SK-N-MC (cell line): ENCODE measurements around the gene SETD1B.

Experiments
- EZH2 ChIP-seq: fragments of 200-600 bp; sonication (generic); IDR thresholded peaks from one replicate; pipeline ENCODE4 v1.6.1; 2017; ENCODE audit warnings: antibody characterized with exemption
- FOXP2 ChIP-seq: optimal IDR thresholded peaks from 2 replicates; pipeline ENCODE3; 2011; ENCODE audit warnings: mild to moderate bottlenecking, moderate library complexity; ENCODE audit not compliant: insufficient read depth; ENCODE audit errors: extremely low read length, control extremely low read depth
- POLR2AphosphoS5 ChIP-seq: IDR thresholded peaks from 2 replicates; pipeline ENCODE4 v1.6.1; 2012; ENCODE audit warnings: mild to moderate bottlenecking, low read depth, low read length, borderline replicate concordance

DNA sequence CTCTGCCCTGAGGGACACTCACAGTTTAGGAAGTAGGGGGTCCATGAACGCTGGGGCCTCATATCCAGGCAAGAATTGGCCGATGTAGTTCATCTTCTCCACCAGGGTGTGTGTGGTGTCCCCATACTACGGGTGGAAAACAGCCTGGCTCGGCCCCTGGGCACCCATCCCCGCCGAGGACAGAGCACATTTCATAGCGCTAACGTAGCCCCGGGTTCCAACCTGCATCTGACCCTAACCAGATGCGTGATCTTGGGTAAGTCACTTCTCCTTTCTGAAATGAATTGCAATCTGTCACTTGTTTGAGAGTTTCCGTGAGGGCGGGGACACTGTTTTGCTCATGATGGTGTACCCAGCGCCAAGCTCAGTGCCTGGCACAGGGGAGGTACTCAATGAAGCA is 45.9 kb downstream of the SETD1B start:
- no peak for TF ChIP-seq EZH2
- no peak for TF ChIP-seq POLR2AphosphoS5
- TF ChIP-seq FOXP2, result no peak
